ENCODE results near the gene ASB13.

DNA sequence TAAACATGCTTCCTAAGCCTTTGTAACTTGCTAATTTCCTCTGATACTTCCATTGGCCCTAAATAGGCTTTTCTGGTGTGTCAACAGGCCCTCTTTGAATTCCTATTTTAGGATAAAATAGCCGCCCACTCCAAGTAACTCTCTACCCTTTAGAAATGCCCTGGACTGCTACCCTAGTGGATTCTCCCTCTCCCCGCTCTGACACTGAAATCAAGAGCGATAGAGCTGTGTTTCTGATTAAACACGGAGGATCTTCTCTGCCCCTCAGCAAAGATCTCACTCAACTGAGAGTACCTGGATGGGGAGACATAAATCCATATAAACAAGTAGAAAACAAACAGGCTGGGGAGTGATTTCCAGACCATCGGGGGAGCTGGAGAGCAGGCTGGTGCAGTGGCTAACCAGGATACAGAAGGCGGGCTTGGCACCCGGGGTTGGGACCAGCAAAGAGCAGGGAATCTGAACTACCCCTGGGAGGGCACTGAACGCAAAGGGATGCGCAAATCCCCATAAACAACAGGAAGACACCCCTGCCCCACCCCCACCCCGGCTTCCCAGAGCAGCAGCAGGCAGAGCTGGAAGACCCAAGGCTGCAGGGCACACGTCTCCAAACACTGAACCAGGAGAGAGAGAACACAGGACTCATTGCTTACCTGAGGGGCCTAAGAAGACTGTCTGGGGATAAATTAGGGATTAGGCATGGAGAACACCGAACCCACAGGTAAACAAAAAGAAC lies 2.5 kb downstream of the ASB13 start:
- TF ChIP-seq, protein P1, sequence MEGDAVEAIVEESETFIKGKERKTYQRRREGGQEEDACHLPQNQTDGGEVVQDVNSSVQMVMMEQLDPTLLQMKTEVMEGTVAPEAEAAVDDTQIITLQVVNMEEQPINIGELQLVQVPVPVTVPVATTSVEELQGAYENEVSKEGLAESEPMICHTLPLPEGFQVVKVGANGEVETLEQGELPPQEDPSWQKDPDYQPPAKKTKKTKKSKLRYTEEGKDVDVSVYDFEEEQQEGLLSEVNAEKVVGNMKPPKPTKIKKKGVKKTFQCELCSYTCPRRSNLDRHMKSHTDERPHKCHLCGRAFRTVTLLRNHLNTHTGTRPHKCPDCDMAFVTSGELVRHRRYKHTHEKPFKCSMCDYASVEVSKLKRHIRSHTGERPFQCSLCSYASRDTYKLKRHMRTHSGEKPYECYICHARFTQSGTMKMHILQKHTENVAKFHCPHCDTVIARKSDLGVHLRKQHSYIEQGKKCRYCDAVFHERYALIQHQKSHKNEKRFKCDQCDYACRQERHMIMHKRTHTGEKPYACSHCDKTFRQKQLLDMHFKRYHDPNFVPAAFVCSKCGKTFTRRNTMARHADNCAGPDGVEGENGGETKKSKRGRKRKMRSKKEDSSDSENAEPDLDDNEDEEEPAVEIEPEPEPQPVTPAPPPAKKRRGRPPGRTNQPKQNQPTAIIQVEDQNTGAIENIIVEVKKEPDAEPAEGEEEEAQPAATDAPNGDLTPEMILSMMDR (IDR thresholded peaks at IDR 0.05): no peak
- TF ChIP-seq POLR2A (IDR thresholded peaks at IDR 0.05): no peak
